ENCODE measurements around the gene CAPN3.
"Not testable (repeated sequence)": the region's sequence is repeated elsewhere in the genome, so short reads cannot be mapped to it uniquely, and the experiment has no call there.

CAPN3 gene

GRCh38 chr15:42315521-42315920 lies 43.8 kb upstream of the CAPN3 start:
- H3K4me3 ChIP-seq (replicated peaks; ENCODE audit: insufficient read depth, low read length), result no peak overlapping the region
- TF ChIP-seq SPI1 (IDR thresholded peaks at IDR 0.05; ENCODE audit: borderline replicate concordance, low read depth) (no peak), GABPA (IDR thresholded peaks at IDR 0.05; ENCODE audit: low read depth) (no peak), POLR2AphosphoS5 (IDR thresholded peaks at IDR 0.05; ENCODE audit: low read depth) (no peak)
- TF ChIP-seq, protein P1, sequence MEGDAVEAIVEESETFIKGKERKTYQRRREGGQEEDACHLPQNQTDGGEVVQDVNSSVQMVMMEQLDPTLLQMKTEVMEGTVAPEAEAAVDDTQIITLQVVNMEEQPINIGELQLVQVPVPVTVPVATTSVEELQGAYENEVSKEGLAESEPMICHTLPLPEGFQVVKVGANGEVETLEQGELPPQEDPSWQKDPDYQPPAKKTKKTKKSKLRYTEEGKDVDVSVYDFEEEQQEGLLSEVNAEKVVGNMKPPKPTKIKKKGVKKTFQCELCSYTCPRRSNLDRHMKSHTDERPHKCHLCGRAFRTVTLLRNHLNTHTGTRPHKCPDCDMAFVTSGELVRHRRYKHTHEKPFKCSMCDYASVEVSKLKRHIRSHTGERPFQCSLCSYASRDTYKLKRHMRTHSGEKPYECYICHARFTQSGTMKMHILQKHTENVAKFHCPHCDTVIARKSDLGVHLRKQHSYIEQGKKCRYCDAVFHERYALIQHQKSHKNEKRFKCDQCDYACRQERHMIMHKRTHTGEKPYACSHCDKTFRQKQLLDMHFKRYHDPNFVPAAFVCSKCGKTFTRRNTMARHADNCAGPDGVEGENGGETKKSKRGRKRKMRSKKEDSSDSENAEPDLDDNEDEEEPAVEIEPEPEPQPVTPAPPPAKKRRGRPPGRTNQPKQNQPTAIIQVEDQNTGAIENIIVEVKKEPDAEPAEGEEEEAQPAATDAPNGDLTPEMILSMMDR (IDR thresholded peaks at IDR 0.05; ENCODE audit: insufficient read depth, low read length), result no peak
- TF ChIP-seq, protein P2, sequence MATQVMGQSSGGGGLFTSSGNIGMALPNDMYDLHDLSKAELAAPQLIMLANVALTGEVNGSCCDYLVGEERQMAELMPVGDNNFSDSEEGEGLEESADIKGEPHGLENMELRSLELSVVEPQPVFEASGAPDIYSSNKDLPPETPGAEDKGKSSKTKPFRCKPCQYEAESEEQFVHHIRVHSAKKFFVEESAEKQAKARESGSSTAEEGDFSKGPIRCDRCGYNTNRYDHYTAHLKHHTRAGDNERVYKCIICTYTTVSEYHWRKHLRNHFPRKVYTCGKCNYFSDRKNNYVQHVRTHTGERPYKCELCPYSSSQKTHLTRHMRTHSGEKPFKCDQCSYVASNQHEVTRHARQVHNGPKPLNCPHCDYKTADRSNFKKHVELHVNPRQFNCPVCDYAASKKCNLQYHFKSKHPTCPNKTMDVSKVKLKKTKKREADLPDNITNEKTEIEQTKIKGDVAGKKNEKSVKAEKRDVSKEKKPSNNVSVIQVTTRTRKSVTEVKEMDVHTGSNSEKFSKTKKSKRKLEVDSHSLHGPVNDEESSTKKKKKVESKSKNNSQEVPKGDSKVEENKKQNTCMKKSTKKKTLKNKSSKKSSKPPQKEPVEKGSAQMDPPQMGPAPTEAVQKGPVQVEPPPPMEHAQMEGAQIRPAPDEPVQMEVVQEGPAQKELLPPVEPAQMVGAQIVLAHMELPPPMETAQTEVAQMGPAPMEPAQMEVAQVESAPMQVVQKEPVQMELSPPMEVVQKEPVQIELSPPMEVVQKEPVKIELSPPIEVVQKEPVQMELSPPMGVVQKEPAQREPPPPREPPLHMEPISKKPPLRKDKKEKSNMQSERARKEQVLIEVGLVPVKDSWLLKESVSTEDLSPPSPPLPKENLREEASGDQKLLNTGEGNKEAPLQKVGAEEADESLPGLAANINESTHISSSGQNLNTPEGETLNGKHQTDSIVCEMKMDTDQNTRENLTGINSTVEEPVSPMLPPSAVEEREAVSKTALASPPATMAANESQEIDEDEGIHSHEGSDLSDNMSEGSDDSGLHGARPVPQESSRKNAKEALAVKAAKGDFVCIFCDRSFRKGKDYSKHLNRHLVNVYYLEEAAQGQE (IDR thresholded peaks at IDR 0.05; ENCODE audit: insufficient replicate concordance, low read depth), result no peak
- DNase-seq (ENCODE audit: low read depth in 1 of 2, low spot score in 1 of 2), result no peak
- no peaks in the 10 kb centered on the region for H3K27me3 ChIP-seq (ENCODE audit: insufficient read depth, poor library complexity, severe bottlenecking)
- no peak overlapping the region for H3K27ac ChIP-seq (replicated peaks)

GRCh38 chr15:42316282-42316805 lies 43.0 kb upstream of the CAPN3 start:
- H3K27me3 ChIP-seq (ENCODE audit: insufficient read depth, poor library complexity, severe bottlenecking); H3K4me3 ChIP-seq (replicated peaks; ENCODE audit: insufficient read depth, low read length); DNase-seq (ENCODE audit: low read depth in 1 of 2, low spot score in 1 of 2); H3K27ac ChIP-seq (replicated peaks): not testable (repeated sequence)

DNA sequence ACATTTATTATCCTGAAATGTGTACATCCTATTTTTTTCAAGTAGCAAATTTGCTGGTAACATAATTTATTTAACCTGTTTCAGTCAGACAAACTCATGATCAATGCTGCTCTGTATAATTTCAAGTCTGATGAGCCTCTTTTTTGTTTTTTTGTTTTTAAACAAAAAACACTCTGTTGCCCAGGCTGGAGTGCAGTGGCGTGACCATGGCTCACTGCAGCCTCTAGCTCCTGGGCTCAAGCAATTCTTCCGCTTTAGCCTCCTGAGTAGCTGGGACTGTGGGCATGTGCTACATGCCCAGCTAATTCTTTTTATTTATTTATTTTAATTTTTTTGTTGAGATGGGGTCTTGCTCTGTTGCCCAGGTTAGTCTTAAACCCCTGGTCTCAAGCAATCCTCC lies 40.1 kb upstream of the CAPN3 start:
- DNase-seq (ENCODE audit: low read depth in 1 of 2, low spot score in 1 of 2), result no peak
- no peak overlapping the region for H3K27ac ChIP-seq (replicated peaks)
- no peaks in the 10 kb centered on the region for H3K27me3 ChIP-seq (ENCODE audit: insufficient read depth, poor library complexity, severe bottlenecking)
- TF ChIP-seq, protein P2 (IDR thresholded peaks at IDR 0.05; ENCODE audit: insufficient replicate concordance, low read depth), result no peak
- no peak for TF ChIP-seq GABPA (IDR thresholded peaks at IDR 0.05; ENCODE audit: low read depth)
- H3K4me3 ChIP-seq (replicated peaks; ENCODE audit: insufficient read depth, low read length), result no peak overlapping the region

- no peak for TF ChIP-seq GABPA (IDR thresholded peaks at IDR 0.05; ENCODE audit: low read depth)
- TF ChIP-seq SPI1 (IDR thresholded peaks at IDR 0.05; ENCODE audit: borderline replicate concordance, low read depth), result no peak
- TF ChIP-seq, protein P2 (IDR thresholded peaks at IDR 0.05; ENCODE audit: insufficient replicate concordance, low read depth), result no peak
- TF ChIP-seq, protein P1 (IDR thresholded peaks at IDR 0.05; ENCODE audit: insufficient read depth, low read length), result no peak
- TF ChIP-seq POLR2AphosphoS5 (IDR thresholded peaks at IDR 0.05; ENCODE audit: low read depth), result no peak
- Histone ChIP-seq H3K4me3 (replicated peaks; ENCODE audit: insufficient read depth, low read length) (no peak overlapping the region), H3K27me3 (ENCODE audit: insufficient read depth, poor library complexity, severe bottlenecking) (no peaks in the 10 kb centered on the region), H3K27ac (replicated peaks) (no peak overlapping the region)
- no peak for DNase-seq (ENCODE audit: low read depth in 1 of 2, low spot score in 1 of 2)
These were observed 35.0 kb upstream of the CAPN3 start for GRCh38 chr15:42324308-42324707.

Data from HL-60 (cell line).